ENCODE results near the gene TBRG4. TPM values are rescaled to one million over a fixed set of nuclear protein-coding genes. Genes with fewer than 3 reads are reported as not detected.

Gene TBRG4
- total RNA-seq, 1 experiment from 2014 or later: 127 TPM

DNA sequence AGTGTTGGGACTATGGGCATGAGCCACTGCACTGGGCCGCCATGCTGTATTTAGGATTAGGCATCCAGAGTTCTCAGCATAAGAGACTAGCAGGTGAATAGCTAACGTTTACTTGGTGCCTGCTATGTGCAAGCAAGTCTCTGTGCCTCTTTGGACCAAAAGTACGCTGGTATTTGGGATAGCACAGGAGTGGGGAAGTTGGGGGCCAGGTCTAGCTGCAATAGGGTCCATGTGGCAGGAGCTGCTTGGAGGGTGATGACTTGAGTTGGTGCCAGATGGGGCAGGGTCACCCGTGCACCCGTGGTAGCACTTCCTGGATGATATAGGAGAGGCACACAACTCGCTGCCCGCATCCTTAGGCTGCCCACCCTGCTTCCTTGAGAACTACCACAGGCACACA is 45.1 kb downstream of the TBRG4 start:
- H3K4ac ChIP-seq (ENCODE audit: low read depth, low read length): no peak overlapping the region
- H3K18ac ChIP-seq (ENCODE audit: insufficient read length, low read depth, low read length): no peak overlapping the region
- Mint-ChIP-seq H3K4me3 (no peak overlapping the region), H3K9me3 (no peaks in the 10 kb centered on the region), H3K36me3 (ENCODE audit: insufficient read depth in 1 of 3, low read depth in 3 of 3) (peaks cover 0 to 33% (median 30%) of the 10 kb centered on the region in 3 experiments; a peak in 6 of 7 replicates), H3K27me3 (ENCODE audit: low read depth) (no peaks in the 10 kb centered on the region), H3K4me1 (no peaks in the 10 kb centered on the region), H3K27ac (no peak overlapping the region)
- H3K79me1 ChIP-seq (ENCODE audit: insufficient read depth, low read depth, low read length, poor library complexity, severe bottlenecking): no peaks in the 10 kb centered on the region
- no peak overlapping the region for H2BK12ac ChIP-seq (ENCODE audit: insufficient read length, low read depth, low read length)
- H2AK5ac ChIP-seq (ENCODE audit: insufficient read length, low read length): no peak overlapping the region
- no peak overlapping the region for H3T11ph ChIP-seq (ENCODE audit: low read length)
- H3K4me2 ChIP-seq (ENCODE audit: insufficient read depth, insufficient read length, low read length): no peak overlapping the region
- no peak overlapping the region for H2BK15ac ChIP-seq (ENCODE audit: low read depth, low read length)
- H4K91ac ChIP-seq (ENCODE audit: insufficient read length, low read depth, low read length): no peak overlapping the region
- H2BK120ac ChIP-seq (ENCODE audit: low read depth, low read length, poor library complexity, severe bottlenecking): no peak overlapping the region
- H3K79me2 ChIP-seq (ENCODE audit: insufficient read depth, low read length): no peaks in the 10 kb centered on the region
- H3K27ac ChIP-seq (ENCODE audit: insufficient read length, low read depth, low read length): no peak overlapping the region
- WGBS (ENCODE audit: extremely low coverage, insufficient read length, low lambda C conversion rate): no CpG with 5 or more reads among the region's 7 CpGs
- H3K56ac ChIP-seq (ENCODE audit: insufficient read length, low read depth, low read length): no peak overlapping the region
- no peaks in the 10 kb centered on the region for H3K9me3 ChIP-seq (ENCODE audit: control insufficient read depth, low read depth, low read length)
- H3K14ac ChIP-seq (ENCODE audit: insufficient read depth, low read length): no peak overlapping the region
- no peak overlapping the region for H4K8ac ChIP-seq (replicated peaks; ENCODE audit: insufficient read length, low read depth, low read length)
- TF ChIP-seq, protein P1, sequence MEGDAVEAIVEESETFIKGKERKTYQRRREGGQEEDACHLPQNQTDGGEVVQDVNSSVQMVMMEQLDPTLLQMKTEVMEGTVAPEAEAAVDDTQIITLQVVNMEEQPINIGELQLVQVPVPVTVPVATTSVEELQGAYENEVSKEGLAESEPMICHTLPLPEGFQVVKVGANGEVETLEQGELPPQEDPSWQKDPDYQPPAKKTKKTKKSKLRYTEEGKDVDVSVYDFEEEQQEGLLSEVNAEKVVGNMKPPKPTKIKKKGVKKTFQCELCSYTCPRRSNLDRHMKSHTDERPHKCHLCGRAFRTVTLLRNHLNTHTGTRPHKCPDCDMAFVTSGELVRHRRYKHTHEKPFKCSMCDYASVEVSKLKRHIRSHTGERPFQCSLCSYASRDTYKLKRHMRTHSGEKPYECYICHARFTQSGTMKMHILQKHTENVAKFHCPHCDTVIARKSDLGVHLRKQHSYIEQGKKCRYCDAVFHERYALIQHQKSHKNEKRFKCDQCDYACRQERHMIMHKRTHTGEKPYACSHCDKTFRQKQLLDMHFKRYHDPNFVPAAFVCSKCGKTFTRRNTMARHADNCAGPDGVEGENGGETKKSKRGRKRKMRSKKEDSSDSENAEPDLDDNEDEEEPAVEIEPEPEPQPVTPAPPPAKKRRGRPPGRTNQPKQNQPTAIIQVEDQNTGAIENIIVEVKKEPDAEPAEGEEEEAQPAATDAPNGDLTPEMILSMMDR (conservative IDR thresholded peaks at IDR 0.05): no peak
- no peak overlapping the region for H2BK20ac ChIP-seq (ENCODE audit: low read depth, low read length, poor library complexity, severe bottlenecking)
- no peaks in the 10 kb centered on the region for H3K27me3 ChIP-seq (ENCODE audit: insufficient read depth, low read length)
- no peak overlapping the region for H3K23ac ChIP-seq (ENCODE audit: insufficient read length, low read depth, low read length)
- no peaks in the 10 kb centered on the region for H3K23me2 ChIP-seq (ENCODE audit: insufficient read length, low read depth, low read length, poor library complexity, severe bottlenecking)
- no peaks in the 10 kb centered on the region for H4K20me1 ChIP-seq (ENCODE audit: control insufficient read depth, insufficient read depth, insufficient read length)
- no peak overlapping the region for H4K5ac ChIP-seq (ENCODE audit: insufficient read length, low read depth, low read length)
- no peak overlapping the region for H3K9ac ChIP-seq (ENCODE audit: extremely low read depth, insufficient read length, low read length)
- no peak for DNase-seq
- H3K4me1 ChIP-seq (ENCODE audit: insufficient read depth, low read length): no peaks in the 10 kb centered on the region
- H2AFZ ChIP-seq (ENCODE audit: low read length): no peak overlapping the region
- H2BK5ac ChIP-seq (ENCODE audit: insufficient read length, low read length): no peak overlapping the region

Measured in H9 (cell line).